HG03060 (cell line): ENCODE measurements around the gene SORD.
"Not testable (repeated sequence)": the region's sequence is repeated elsewhere in the genome, so short reads cannot be mapped to it uniquely, and the experiment has no call there.

Experiments
- ATAC-seq: cut with Tn5 transposase; IDR thresholded peaks from one replicate; pipeline ENCODE4 v1.9.1; 2021; ENCODE audit warnings: low read depth, moderate number of reproducible peaks; ENCODE audit not compliant: unreplicated experiment

Gene SORD

DNA sequence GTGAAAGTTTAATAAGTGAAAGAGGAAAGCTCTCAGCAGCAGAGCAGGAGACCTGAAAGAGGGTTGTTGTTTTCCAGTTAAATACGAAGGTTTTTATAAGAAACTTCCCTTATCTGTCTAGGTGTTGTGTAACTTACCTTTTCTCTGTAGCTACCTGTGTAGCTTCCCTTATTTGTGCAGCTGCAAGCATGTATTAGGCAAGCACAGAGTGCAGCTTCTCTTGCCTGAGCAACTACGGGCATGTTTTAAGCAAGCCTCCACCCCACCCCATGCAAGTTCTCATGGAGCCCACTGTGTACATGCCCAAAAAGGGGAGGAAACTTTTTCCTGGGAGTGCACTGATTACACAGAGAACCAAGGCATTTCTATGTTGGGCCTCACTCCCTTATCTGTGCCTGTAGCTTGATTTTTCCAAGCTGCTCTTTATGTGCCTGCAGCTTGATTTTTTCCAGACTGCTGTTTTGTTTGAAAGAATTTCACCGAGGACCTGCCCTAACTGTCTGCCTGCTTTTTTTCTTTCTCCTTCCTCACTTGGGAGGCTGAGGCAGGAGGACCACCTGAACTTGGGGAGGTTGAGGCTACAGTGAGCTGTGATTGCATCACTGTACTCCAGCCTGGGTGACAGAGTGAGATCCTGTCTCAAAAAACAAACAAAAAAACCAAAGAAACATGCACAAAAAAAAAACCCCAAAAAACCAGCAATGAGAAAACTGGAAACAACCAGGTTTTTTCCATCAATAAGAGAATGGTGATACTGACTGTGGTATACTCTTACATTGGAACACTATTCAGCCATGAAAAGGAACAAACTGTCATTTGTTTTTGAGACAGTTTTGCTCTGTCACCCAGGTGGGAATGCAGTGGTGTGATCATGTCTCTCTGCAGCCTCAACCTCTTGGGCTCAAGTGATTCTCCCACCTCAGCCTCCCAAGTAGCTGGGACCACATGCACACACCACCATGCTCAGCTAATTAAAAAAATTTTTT lies 36.0 kb downstream of the SORD start:
- ATAC-seq, result not testable (repeated sequence)

DNA sequence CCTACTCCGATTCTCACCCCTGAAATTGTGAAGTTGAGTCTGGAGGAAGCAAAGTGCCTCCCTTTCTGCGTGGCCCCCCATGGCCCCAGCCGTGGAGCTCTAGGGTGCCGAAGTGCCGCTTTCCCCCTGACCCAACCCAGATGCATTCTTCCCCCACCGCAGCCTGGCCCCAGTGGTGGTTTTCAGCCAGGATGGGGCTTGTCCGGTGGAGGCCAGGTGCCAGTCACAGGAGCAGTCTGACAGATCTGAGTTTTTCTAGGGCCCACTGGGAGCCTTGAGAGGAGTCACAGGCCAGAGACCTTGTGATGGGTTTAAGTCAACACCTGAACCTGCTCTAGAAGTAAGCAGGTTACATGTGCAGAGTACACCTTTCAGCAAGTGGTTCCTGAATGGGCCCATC lies 39.3 kb downstream of the SORD start:
- not testable (repeated sequence) for ATAC-seq

DNA sequence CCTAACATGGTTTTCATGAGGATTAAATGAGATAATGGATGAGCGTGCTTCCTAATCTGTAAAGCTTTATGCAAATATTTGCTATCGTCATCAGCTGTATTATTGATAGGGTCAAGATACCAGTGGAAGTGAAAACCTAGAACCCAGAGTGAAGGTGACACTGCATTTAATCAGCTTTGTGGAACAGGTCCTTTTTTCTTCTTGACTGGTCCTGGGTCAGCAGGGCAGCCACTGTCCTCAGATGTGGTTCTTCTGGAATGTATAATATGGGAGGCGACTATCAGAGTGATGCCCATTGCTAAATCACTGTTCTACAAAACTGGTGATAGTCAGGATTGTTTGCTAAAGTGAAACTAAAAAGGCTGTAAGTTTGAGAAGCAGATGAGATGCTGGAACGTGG lies 41.4 kb downstream of the SORD start:
- no peak for ATAC-seq

DNA sequence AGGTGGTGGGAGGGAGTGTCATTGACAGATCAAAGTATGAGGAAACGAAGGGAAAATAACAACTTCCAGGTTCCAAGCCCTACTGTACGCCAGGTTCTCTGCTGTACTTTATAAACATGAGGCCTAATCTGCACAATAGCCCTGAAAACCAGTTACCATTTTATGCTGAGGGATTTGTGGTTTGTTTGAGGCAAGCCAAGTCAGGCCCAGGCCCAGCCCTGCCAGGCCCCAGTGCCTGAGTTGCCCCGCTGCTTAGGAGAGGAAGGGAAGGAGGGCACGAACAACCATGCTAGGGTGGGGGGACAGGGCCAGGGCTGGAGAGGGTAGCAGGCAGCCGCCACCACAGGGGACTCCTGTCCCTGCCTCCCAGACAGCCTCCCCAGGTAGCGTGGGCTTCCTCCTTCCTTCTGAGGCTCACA lies 47.0 kb downstream of the SORD start:
- ATAC-seq, result not testable (repeated sequence)

DNA sequence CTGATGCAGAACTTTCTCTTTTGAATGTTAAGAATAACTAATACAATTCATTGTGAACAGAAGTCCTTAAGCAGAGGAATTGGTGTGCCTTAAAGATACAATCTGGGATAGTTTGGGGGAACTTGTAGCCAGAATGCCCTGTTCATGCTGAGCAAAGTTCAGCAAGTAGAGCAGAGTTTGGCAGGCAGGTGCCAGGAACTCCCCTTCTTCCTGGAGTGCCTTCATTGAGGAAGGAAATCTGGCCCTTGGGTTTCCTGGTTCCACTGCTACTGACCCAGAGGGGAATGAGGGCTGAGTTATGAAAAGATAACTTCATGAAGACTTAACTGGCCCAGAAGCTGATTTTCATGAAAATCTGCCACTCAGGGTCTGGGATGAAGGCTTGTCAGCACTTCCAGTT lies 50.6 kb downstream of the SORD start:
- not testable (repeated sequence) for ATAC-seq

DNA sequence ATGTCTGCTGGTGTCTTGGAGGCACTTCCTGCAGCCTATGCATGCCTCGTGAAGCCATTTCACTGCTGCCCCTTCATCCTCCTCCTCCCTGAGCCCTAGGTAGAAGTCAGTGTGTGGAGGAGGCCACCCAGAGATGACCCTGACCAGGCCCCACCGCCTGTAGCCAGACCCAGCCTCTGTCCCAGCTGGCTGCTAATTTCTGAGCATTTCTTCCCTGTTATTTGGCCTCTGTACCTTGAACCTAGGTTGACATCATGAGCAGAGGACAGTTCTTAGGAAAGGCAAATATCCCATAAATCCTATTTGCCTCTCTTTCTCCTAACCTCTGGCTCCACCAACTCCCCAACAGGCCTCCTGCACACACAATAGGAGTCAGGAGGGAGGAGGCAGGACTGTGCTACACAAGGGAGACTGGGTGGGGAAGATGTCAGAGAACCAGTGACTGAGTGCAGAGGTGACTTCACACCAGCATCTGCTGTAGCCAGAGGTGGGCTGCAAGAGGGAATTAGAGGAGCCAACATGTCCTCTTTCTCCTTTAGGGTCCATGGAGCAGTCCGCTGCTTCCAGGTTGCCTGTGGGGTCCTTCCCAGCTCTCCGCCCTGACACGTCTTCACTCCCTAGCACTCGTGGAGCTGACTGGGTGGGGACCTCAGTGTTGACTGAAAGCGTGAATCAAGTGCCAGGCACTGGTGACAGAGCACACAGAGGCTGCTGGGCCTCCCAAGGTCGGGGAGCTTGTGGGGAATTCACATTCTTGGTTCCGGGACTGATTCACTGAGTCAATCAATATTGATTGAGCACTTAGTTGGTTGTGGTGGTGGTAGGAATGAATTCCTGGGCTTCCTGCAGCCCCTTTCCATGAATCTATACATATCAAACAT lies 52.7 kb downstream of the SORD start:
- ATAC-seq, result not testable (repeated sequence)

DNA sequence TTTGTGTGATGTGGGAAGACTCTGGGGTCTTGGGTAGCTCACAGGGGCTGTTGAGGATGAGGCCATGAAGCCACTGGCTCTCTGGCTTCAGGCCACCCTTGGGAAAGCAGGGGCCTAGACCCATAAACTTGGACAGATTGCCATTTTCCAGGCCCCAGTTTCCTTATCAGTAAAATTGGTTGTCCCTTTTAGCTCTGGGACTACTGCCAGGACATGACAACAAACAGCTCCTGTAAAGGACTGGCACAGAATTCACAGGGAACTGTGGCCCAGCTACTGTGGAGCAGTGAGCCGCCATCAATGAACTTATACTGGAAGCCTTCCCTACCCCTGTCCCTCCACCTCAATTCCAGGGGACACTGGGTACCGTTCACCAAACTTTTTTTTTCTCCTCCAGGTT lies 54.4 kb downstream of the SORD start:
- ATAC-seq, result not testable (repeated sequence)

DNA sequence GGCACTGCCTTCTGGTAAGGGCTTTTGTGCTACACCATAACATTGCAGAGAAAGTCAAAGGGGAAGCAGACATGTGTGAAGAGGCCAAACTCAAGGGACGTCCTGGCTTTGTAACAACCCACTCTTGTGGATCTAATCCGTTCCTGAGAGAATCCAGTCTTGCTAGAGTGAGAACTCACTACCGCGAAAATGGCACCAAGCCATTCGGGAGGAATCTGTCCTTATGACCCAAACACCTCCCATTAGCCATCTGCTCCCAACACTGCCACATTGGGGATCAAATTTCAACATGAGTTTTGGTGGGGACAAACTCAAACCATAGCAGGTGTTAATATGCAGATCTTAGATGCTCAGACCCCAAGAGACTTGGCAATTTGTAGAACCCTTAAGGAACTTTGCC lies 56.2 kb downstream of the SORD start:
- not testable (repeated sequence) for ATAC-seq

DNA sequence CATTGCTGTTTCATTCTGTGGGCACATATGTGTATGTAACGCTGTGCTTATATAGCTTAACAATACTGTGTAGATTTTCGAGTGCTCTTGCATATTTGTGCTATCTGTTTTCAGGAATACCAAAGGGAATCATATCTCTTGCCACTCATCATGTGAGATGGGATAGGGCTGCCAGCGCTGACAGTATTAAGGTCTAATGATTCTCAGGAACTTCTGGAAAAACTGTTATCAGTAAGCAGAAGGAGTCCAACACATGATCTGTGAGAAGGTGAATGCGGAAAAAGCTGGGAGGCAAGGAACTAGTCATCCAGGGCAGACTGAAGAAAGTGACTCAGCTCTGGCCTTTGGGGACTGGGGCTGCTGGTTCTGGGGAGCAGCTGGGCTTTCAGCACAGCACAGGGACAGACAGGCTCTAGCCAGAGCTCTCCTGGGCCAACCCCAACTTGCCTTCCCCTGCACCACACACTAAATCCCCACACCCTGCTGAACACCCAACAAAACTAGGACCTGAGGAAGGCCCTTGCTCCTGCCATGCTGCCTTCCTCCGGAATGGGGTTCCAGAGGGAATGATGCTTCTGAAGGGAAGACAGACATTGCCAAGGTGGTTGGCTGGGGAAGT lies 56.7 kb downstream of the SORD start:
- ATAC-seq, result not testable (repeated sequence)

DNA sequence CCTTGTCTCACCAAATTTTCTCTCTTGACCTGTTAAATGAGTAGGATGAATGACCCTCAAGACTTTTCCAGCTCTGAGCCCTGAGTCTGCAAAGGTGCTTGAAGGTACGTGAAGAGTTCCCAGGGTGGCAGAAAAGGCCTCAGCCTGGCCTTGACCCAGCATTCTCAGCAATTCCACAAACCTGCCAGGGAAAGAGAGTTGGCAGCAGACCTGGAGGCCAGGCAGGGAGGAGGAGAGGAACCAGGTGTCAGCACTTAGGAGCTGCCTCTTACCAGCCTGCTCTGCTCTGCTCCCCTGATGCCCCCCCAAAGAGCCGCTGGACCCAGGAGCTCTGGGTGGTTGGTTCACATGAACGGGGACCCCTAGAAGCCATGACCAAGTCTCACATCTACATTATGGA lies 57.6 kb downstream of the SORD start:
- ATAC-seq, result not testable (repeated sequence)

DNA sequence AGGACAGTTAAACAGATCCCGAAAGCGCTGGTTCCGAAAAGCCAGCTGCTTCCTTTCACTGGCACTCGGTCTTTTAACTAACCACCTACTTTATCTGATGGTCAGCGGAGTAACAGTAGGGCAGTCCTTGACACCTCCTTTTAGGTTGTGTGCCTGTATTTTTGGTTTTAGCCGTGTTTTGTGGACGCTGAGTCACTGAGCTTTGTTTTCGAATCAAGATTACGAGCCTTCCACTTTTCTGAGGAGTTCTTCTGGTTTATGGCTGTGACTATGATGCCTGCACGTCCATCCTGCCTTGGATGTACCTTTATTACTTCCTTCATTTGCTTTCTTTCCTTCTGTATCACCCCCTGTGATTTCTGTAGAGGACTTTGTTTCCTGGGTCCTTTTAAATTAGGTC lies 59.4 kb downstream of the SORD start:
- ATAC-seq, result not testable (repeated sequence)

DNA sequence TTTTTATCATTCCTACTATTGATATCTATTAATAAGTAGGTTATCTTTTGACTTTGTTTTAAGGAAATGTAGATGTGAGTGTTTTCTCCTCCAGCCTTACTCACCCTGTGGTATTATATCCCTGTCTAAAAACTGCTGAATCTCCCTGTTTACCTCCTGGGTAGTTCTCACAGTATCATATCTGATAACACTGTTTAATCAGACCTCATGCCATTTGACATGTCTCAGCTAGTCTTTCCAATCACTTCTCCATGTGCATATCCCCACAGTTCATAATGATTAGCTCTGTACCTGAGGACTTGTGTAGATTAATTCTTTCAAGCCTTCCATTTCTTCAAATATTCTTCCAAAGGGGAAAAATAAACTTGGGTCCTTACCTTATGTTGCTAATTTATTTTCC lies 60.2 kb downstream of the SORD start:
- ATAC-seq, result no peak

DNA sequence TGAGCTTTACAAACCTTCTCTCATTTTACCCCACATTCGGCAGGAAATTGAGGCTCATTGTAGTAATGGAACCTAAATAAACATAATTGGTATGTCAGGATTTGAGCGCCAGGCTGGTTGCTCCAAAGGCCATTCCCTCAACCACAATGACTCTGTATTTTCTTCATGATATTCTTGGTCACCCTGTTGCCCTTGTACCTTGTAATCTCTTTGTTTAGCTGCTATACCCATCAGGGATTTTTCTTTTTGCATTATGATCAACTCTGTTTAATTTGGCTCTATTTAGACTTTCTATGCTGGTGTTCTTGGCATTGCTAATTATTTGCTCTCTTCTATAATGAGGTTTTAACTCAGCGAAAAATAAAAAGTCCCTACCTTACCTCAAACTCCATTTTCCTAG lies 61.2 kb downstream of the SORD start:
- no peak for ATAC-seq

DNA sequence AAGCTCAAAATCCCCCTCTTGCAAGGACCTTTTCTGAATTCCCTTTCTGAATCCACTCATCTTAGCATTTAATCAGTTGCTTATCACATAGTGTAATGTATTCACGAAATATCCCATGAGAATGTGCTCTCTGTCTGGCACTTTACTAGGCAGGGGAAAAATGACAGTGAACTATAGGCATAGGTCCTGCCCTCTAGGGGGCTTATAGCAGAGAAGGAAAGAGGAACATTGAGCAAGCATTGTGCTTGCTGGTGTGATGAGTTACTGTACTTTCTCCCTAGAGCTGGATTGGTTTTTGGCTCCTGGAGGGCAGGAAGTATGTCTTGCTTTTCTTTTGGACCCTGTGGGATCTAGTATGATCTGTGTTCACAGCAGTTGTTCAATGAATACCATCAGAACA lies 64.5 kb downstream of the SORD start:
- no peak for ATAC-seq

DNA sequence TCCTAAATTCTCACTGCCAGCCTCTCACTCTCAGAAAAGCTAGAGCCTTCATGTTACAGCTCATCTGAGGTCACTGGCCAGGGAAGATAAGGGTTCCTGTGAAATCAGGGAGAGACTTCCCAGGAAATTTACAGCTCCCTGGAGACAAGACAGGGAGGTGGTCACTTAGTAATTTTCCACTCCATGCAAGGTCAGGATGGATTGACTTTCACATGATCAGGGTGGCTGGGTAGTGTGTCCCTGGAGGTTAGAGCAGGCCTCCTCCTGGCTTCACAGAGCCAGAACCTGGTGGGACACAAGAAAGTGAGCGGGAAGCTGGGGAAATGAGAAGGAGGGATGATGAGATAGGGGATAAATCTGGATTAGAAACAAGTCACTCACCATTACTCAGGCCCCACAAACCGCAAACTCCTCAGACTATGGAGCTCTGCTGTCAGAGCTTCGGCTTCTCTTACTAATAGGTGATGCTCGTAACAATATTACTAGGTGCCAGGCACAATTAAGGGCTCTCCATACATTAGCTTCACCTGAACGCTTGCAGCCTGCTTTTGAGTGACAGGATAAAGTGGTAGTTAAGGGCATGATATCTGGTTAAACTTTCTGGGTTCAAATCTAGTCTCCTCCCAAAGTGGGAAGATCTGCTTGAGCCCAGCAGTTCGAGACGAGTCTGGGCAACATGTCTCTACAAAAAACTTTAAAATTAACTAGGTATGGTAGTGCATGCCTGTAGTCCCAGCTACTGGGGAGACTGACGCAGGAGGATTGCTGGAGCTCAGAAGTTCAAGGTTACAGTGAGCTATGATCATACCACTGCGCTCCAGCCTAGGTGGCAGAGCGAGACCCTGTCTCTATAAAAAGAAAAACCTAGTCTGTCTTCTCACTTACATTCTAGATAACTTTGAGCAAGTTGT lies 66.1 kb downstream of the SORD start:
- no peak for ATAC-seq

DNA sequence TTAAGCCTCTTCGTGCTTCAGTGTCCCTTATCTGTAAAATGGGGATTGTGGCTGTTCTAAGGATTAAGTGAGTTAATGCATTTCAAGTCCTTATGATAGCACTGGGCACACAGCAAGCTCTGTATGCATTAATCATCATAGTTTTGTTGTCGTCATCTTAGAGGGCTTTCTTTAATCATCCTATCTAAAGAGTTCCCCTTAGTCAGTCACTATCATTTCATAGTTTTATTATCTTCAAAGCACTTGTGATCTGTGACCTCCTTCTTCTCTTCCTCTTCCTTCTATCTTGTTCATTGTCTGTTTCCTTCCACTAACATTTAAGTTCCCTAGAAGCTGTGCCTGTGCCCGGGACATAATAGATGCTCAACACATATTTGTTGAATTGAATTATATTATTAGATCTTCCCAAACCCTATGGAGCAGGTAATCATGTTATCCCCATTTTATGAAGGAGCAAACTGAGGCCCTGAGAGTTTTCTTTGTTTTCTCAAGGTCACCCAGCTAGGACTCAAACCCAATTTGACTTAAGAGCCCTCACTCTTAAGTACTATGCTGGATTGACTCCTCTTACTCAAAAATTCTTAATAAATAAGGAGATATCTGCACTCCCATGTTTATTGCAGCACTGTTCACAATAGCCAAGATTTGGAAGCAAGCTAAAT lies 66.8 kb downstream of the SORD start:
- no peak for ATAC-seq

DNA sequence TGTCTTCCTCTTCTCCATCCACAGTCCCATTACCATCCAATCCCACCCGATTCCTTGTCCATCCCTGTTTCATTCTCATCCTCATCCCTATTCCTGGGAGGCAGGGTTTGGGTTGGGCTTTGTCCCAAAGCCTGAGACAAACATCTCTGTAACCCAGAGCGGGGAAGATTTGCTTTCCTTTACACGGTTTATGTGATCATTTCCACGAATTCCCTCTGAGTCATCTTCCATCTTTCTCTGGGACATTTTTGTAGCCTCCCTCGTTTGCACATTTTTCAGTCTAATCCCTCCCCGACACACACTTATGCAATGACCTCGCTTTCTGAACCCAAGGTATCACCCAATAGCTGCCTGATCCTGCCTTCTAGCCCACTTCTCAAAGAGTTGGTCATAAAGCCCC lies 68.2 kb downstream of the SORD start:
- no peak for ATAC-seq

DNA sequence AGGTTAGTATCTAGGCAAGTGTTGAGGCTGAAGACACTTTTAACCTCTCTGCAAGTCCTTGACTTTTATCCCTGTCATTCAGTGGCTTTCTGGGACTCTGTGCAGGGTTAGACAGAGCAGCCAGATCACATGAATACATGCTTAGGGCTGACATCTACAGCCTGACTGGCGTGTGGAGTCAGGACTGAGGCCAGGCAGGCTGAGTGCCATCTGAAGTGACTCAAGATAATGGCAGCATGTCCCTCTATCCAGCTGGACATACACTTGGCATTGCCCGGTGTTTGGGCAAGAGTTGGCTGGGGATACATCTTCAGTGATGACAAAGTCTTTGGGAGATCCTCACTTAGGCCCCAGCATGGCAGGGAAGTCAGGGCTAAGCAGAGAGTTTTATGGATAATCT lies 68.6 kb downstream of the SORD start:
- no peak for ATAC-seq

DNA sequence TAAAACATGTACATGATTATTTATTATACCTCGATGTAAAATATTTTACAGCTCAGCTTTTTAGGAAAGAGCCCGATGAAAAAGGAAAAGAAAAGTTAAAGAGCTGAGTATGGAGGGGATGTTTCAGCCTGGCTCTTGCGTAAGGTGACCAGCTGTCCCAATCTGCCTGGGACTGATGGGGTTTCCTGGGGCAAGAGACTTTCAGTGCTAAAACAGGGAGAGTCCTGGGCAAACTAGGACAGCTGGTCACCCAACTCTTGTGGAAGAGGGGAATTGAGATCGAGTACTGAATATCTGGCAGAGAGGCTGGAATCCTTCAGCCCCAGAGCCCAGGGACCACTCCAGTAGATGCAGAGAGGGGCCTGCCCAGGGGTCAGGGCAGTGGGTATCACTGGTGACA lies 70.0 kb downstream of the SORD start:
- no peak for ATAC-seq
